DMS 273 (cell line): ENCODE results near the gene MED12L.
"Not testable (repeated sequence)": the region's sequence is repeated elsewhere in the genome, so short reads cannot be mapped to it uniquely, and the experiment has no call there.

Source experiments
- DNase-seq: peaks from one replicate; lab custom pipeline; 2025; ENCODE audit not compliant: unreplicated experiment; lab: John Stamatoyannopoulos, UW

The MED12L gene, protein sequence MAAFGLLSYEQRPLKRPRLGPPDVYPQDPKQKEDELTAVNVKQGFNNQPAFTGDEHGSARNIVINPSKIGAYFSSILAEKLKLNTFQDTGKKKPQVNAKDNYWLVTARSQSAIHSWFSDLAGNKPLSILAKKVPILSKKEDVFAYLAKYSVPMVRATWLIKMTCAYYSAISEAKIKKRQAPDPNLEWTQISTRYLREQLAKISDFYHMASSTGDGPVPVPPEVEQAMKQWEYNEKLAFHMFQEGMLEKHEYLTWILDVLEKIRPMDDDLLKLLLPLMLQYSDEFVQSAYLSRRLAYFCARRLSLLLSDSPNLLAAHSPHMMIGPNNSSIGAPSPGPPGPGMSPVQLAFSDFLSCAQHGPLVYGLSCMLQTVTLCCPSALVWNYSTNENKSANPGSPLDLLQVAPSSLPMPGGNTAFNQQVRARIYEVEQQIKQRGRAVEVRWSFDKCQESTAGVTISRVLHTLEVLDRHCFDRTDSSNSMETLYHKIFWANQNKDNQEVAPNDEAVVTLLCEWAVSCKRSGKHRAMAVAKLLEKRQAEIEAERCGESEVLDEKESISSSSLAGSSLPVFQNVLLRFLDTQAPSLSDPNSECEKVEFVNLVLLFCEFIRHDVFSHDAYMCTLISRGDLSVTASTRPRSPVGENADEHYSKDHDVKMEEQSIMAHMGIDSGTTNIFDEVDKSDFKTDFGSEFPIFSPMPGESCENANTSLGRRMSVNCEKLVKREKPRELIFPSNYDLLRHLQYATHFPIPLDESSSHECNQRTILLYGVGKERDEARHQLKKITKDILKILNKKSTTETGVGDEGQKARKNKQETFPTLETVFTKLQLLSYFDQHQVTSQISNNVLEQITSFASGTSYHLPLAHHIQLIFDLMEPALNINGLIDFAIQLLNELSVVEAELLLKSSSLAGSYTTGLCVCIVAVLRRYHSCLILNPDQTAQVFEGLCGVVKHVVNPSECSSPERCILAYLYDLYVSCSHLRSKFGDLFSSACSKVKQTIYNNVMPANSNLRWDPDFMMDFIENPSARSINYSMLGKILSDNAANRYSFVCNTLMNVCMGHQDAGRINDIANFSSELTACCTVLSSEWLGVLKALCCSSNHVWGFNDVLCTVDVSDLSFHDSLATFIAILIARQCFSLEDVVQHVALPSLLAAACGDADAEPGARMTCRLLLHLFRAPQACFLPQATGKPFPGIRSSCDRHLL (N-terminal part only)

DNA sequence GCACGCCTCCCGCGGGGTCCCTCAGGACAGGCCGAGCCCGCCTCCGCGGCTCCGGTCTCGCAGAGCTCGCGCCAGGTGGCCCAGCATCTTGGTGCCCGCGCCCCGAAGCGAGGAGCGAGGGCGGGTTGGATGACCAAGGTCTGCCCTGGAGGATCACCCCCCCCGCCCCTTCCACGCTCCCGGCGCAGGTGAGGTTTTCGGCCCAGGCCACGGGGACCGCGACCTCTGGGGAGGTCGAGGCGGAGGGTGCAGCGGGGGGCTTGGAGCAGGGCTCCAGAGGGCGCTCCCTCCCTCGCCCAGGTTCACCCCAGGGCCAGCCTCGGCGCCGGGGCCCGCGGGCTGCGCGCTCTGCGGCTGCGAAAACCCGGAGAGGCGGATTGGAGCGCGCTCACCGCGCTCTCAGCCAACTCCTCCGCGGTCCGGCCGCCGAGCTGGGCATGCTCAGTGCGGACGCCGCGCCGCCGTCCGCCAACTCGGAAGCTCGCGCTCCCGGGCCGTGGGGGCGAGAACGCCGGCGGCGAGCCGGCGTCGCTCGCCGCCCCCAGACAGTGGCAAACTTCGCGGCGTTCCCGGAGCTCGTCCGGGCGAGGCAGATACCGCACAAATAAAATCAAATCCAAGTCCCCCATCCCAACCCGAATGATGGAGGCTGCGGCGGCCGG lies at the start of gene MED12L:
TSS of gene MED12L (plus strand) at position 438 of the 662 bp plus-strand sequence. CDS start 1,263 bp downstream, outside the sequence.
- DNase-seq = peak; percentile 97

DNA sequence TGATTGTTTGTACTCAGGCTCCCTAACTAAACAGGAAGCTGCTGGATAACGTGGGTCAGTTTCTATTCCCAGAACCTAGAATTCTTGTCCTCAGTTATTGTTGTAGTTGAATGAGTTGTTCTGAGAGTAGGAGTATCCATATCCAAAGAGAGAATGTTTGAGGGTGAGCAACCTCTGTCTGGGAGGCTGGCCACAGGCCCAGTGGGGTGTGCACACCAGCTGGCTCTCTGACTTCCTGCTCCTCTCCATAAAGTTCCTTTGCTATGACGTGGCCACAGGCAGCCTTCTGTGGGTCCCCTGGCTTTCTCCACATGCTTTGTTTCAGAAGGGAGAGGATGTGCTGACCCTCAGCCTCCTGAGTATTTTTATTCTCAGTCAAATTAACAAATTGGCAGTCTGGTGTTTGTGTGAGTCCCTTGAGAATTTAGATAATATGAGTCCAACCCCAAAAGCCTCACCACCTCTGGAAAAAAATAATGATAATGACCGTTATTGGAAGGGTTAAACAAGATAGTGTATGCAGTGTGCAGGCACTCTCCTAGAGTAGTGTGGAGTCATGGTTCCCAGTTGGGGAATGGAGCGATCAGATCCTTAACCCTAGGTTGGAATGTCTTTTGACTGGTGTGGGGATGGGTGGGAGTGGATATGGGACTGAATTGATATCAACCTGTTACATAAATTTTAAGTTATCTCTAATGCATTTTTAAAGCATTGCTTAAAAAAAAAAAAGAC lies 47.6 kb upstream of the MED12L start:
- peak; percentile 81 for DNase-seq

DNA sequence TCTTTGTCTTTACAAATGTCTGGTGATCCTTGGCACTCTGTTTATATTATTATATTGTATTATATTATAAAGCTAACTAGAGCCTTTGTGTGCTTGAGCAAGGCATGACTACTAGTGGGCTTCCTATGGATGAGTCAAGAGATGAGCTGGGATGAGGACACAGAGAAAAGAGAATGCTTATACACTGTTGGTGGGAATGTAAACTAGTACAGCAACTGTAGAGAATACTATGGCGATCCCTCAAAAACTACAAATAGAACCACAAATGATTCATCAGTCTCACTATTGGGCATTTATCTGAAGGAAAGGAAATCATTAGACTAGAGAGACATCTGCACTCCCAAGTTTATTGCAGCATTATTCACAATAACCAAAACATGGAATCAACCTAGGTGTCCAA lies 40.8 kb upstream of the MED12L start:
- DNase-seq = no peak

DNA sequence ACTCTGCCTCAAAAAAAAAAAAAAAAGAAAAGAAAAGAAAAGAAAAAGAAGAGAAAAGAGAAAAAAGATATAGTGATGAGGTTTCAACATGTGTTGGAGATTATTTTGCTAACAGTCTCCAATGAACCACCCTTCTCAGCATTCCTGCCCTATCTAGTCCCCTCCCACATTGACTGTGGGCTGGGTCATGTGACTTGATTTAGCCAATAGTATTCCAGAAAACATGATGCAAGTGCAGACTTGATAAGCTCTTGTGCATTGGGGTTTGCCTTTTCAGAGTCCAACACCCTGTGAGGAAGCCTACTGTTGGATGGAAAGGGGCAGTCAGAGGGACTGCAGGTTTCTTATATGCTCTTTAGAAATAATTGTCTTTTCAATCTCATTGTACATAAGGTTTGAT lies 37.8 kb upstream of the MED12L start:
- DNase-seq = peak; percentile 34

DNA sequence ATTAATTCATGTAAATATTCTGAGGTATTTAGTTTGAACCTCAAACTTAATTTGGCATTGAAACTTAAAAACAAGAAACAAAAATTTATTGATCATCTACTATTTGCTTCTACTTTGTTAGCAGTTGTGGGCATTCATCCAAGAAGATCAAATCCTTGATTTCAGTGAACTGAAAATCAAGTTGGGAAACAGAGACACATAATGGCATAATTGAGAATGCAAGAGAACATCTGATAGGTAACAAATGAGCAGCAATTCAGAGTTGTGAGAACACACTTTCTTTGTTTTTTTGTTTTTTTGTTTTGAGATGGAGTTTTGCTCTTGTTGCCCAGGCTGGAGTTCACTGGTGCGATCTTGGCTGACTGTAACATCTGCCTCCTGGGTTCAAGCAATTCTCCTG lies 33.9 kb upstream of the MED12L start:
- no peak for DNase-seq

DNA sequence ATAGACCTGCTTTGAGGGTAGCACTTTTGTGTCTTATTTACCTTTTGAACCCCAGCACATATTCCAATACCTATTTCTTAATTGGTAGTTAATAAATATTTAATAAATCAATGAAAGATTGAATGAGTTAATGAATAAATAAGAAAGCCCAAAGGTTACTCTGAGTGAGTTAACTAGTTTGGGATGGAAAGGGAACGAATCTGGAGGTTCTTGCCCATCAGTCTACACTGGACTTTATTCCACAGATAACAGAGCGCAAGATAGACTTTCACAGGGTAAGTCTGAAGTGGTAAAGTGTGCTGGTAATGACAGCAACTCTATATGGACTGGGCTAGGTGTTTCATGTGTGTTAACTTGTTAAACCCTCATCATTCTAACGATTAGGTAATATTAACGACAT lies 33.1 kb upstream of the MED12L start:
- no peak for DNase-seq

DNA sequence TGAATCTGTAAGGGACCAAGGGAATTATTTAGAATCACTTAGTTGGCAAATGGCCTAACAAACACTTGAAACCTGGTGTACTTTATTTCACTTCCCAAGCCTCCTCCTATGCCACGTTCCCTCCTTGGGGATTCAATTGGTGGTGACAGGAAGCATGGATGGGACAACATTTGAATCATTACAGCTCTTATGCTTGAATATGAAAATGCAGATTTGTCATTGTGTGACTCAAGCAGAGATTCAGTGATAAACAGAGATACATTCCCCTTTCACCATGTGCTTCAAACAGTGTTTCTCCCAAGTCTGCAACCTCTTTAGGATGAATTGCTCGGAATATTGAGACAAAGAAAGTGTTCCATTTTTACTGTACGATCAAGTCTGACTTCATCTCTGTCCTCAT lies 32.7 kb upstream of the MED12L start:
- DNase-seq = no peak

DNA sequence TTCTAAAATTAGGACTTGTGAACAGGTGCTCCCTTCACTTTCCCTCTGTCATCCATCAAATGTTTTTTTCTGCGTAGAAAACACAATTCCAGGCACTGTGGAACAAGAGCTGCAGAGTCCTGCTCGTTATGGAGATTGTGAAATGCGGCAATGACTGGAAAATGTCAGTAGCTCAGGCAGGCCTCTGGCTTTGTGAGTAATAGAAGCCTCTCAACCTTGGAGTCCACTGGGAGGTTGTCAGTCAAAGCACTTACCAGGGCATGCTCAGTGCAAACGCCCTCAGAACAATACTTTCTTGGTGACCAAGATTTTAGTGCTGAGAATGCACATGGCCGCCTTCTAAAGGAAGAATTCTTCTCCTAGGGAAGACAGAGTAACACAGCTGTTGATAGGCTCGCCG lies 26.7 kb upstream of the MED12L start:
- DNase-seq = no peak

DNA sequence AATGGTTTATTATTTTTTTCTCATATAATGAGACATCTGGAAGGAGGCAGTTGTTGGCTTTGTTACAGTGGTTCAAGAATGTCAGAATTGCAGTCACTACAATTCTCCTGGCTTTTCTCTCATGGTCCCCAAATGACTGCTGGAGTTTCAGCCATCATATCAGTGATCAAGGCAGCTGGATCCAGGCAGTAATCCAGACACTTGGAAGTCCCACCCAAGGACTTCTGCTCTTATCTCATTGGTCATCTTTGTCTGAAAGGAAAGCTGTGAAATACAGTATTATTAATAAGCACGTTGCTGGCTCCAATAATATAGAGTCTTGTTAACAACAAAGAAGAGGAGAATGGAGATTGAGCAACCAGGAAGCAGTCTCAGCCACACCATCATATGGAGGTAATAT lies 22.9 kb upstream of the MED12L start:
- no peak for DNase-seq

DNA sequence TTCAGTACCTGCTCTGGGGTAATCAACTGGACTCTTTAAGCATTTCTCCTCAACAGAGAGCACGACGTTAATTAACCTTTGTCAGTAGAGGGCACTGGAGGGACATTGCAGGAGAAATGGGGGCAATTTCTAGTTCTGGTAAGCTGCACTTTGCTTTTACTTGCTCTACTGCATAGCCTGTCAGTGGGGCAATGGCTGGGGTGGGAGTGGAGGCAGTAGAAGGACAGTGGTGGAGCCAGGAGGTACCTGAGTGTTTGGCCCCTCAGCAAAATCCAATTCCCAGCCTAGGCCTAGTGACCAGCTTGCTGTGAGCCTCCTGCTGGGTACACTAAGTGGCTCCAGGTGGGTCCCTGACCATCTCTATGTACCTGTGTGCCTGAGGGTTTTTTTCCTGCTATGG lies 18.3 kb upstream of the MED12L start:
- DNase-seq = peak; percentile 50

DNA sequence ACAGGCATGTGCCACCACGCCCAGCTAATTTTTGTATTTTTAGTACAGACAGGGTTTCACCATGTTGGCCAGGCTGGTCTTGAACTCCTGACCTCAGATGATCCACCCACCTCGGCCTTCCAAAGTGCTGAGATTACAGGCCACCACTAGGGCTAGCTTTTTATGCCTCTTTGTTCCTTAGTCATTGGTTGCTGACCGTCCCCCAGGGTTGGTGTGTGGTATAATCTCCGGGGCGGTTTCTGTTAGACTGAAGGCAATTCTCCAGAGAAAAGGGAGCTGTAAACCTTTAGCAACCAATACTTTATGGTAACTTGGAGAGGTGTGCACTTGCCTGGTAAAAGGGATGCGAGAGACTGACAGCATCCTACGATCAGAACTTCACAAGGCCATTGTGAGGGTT lies 12.6 kb upstream of the MED12L start:
- DNase-seq = not testable (repeated sequence)

DNA sequence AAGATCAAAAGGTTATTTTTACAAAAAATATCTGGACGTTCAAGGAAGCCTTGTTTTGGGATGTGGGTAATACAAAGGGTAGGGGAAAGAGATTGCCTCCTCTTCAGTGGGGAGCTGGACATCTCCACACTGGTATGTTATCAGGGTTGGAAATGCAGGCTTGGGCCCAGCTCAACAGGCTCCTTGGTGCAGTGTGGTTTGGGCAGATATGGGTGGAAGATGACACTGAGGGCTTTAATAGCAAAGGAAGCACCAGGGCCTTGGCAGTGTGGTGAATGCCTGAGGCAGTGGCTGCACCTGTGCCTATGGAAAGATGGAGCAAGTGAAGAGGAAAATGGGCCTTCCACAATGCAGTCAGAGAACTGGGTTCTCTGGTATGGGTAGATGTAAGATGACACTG lies 11.2 kb upstream of the MED12L start:
- DNase-seq = no peak

DNA sequence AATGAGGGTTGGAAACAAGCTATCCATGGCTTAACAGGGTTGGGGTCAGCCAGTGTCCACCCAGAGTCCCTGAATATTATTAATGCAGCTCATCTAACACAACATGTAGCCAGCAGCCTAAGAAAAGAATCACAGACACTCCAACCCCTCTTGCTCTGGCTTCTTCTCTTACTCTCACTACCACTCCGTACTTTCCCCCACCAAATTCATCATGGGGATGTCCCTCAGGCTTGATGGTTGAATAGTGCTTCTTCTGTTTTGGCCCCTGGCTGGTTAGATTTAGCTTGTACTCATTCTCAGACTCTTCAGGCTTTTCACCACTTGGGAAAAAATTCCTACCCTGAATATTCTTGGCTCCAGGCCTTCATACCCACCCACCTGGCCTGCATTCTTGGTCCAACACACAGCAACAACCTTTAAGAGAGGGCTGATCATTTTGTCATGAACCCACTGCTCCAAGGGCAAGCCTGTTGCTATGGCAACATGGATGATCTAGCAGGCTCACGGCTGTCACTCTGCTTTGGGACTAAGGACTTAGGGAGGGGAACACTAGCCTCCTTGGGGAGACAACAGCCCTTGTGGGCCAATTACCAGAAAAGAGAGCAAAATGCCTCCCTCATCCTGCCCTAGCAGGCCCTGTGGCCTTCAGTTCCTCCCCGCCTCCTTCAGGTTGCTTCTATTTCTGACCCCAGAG lies 9.4 kb upstream of the MED12L start:
- peak; percentile 61 for DNase-seq

DNA sequence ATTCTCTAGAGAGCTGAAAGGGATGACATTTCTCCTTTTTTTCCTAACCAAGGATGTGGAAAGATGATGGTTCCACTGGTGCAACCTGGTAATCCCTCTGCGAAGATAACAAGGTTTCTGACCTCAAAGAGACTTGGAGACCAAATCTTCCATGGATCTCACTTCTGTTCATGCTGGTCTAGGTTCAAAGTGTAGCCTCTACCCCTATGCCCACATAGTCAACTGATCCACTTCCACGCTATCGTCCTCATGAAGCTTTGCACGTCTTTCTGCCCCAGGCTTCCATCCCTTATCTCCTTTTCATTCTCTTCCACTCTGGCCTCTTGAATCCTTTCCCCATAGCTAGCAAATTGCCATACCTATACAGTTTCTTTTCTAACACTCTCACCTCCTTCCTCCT lies 8.8 kb upstream of the MED12L start:
- no peak for DNase-seq

DNA sequence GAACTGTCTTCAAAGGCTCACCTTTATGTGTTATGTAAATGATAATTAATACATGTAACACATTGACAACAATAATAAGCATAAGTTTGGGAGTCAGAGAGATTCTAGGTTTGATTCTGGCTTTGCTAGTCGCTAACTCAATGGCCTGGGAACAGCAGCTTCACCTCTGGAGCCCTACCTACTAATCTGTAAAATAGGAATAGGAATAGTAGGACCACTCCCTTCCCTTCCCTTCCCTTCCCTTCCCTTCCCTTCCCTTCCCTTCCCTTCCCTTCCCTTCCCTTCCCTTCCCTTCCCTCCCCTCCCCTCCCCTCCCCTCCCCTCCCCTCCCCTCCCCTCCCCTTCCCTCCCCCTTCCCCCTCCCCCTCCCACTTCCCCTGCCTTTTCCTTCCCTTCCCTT lies 4.4 kb upstream of the MED12L start:
- DNase-seq = not testable (repeated sequence)

DNA sequence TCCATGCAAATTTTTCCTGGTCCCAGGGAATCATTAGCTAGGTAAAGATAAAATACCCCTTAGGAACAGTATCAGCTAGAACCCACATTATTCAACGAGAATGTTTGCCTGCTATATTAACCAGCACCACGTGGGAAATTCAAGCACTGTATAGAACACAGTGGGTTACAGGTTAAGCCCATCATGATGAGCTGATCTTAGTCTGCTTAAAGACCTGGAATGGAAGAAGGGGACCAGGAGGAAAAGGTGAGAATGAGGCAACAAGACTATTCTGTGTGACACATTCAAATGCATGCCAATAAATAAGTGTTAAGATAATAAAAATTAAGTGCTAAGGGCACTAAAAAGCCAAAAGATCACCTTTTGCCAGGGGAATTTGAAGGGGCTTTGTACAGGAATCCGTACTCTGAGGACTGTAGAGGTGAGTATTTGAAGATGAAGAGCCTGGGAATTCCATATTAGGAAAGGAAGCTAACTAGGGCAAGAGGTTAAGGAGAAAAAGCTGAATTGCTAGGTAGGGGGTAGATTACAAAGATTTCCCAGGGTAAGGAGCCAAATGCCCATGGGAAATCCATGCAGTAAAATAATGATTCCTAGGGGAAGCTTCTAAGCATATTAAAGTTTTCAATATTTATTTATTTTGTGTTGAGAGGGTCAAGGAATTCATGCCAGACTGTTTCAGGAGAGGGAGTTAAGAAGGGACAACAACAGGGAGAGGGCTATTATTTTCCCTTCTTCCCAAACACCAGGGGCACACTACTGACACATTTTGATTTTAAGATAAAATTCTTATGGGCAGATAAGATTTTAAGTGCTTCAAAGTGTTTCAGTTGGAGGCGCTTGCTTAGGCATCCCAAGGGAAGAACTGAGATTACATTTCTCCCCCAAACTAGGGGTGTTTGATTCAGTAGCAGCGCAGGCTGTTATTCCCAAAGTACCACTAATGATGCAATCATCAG lies 2.3 kb upstream of the MED12L start:
- DNase-seq = no peak

DNA sequence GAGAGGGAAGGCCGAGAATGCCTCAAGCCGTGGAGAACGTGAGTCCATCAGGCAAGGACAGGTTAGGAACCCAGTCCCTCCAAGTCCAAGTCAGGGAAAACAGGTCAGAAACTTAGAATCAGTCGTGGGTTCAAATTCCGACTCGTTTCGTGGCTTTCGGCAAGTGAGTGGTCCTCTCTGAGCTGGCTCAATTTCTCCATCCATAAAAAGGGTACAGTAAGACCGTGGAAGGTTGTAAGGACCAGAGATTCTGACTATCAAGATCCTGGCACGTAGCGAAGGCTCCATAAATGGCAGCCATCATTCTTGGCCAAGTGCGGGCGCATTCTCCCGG lies 604 bp upstream of the MED12L start:
- DNase-seq = no peak

DNA sequence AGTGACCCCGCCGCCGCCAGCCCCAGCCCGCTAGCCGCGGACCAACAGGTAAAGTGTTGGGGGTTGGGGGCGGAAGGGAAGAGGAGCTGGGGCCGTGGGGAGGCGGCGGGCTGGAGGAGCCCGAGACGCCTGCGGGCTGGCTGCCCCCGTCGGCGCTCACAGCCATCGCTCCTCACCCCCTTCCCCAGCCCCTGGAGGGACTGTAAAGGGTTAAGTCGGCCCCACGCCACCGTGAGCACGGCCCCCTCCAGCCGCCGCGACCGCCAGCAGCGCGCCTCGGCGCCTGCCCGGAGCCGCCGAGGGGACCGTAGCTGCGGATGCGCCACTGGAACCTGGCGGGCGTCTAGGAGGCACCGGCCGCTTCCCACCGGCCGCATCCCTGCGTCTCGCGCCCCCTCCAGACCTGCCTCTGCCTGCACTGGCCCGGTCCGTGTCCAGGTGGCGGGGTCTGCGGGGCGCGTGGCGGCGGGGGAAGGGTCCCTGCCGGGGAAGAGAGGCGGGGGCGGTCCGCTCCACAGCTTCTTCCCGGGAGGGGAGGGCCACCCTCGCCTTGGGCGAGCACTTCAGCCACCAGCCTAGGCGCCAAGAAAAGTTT lies 522 bp downstream of the MED12L start:
- DNase-seq = peak; percentile 78
